NCI-H187 treated with DMSO at 0.1 percent for 48 hours (cell line): ENCODE results near the gene TUBGCP2.

ENCODE experiments used
- DNase-seq: peaks from one replicate; lab custom pipeline; 2025; lab: John Stamatoyannopoulos, UW

The TUBGCP2 gene

DNA sequence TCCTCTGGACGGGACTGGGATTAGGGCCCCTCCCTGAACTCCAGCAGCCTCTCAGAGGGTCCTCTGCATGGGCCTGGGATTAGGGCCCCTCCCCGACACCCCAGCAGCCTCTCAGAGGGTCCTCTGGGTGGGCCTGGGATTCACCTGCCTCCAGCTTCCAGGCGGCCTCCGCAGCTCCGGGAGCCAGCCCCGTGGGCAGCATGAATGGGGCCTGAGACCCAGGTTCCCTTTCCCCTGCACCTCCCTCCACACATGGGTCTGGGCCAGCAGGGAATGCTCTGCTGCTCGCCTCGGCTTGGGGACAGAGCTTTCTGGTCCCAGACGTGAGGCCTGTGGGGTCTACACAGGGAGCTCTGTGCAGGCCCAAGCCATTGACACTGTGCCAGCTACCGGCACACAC, 5.5 kb downstream of the TUBGCP2 start:
- no peak for DNase-seq

DNA sequence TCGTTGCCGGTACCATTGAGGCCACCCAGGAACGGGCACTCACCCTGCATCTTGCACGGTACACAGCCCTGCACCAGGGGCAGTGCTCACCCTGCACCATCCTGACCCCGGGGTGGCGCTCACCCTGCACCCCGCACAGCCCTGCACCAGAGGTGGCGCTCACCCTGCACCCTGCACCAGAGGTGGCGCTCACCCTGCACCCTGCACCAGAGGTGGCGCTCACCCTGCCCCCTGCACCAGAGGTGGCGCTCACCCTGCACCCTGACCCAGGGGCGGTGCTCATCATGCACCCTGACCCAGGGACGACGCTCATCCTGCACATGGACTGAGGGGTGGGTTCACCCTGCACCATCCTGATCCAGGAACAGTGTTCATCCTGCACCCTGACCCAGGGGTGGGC, 6.4 kb downstream of the TUBGCP2 start:
- no peak for DNase-seq

DNA sequence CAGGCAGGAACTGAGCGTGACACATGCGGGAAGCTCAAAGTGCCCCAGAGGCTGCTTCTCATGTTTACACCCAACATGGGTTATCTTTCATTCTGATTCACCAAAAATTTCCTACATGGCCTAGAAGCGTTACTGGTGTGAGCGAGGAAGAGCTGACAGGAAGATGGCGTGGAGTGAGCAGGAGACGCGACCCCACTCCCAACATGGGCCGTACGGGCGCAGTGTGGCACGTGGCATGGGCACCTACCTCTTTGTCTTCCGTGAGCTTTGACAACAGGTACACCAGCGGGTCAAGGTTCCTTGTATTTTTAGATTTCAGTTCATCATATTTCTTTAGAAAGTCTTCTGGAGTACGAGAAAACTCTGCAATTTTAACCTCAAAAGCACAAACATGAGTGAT, 8.9 kb downstream of the TUBGCP2 start:
- no peak for DNase-seq

DNA sequence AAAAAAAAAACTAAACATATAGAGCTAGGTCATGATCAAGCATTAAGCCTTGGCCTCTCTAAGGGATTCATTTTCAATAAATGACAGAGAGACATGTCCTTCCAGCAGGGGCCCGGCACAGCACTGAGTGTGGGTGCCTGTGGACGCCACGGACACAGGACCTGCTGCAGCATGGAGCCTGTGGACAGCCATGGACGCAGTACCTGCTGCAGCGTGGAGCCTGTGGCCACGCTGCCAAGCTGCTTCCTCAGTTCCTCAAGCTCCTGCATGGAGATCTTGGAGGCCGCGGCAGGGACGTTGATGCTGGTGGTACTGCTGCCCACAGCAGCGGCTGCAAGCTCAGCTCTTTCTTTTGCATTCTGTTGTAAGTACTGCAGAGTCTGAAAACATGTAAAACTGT, 9.4 kb downstream of the TUBGCP2 start:
- no peak for DNase-seq

DNA sequence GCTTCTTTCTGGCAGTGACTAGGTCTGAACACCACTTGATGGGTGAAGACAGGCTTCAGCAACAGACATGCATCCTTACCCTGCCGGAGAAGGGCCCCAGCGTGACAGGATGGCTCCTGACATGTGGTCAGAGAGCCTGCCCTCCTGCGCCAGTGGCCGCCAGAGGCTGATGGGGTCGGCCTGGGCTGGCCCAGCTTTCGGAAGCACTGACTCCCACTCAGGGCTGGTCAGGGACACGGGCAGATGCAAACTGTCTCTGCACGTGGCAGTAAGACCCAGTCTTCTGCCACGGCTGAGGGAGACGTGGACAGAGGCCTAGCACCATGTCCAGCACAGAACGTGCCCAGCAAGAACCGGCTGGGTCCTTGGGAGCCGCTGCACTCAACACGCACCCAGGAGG, 10.2 kb downstream of the TUBGCP2 start:
- DNase-seq = no peak

DNA sequence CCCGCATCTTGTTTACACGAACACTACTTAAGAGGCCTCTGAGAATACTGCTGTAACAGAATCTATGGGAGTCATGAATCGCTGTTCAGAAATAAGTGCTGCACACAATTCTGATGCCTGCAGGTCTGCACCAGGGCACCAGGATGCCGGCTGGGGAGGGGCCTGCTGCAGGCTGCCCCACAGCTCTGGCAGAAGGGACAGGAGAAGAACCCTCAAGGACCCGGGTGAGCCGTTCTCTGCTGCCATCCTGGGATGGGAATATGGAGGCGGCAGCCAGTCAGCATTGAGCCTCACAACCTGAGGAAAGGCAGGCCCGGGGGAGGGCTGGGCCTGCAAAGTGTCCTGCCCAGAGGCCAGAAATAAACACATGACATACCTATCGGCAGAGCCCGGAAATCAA, 11.2 kb downstream of the TUBGCP2 start:
- DNase-seq = no peak

DNA sequence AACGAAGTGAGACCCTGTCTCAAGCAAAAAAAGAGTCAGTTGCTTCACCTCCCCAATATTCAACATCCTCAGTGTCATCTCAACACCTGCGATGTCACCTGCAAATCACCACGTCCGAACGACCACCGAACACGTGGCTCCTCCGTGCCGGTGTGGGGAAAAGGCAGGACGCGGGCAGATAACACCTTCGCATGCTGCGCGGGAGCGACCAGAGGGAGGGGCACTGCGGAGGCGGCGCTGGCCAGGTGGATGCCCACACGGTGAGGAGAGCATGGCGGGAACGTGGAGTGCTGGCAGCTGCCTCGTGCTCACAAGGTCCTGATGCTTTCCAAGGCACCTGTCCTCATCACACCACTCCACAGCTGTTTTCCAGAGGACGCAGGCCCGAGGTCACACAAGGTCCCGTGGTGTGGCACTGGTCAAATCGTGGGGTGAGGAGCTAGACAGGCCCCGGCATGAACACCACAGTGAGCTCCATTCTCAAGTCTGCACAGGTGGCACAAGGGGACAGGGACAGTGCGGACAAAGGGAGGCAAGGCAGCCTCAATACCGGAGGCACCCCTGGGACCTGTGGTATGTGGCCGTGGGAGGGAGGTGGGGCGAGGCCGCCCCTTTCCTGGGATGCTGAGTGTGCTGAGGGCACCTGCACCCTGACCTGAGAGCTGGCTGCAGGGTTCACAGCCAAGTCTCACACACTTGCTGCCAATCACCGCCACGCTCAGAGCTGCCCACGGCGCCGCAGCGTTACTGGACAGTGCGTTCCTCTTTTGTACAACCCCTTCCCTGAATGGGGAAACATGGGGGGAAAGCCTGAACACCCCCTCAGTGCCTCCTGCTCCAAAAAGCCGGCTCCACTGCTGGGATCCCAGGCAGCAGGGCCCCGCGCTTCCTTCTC, 13.0 kb downstream of the TUBGCP2 start:
- no peak for DNase-seq

DNA sequence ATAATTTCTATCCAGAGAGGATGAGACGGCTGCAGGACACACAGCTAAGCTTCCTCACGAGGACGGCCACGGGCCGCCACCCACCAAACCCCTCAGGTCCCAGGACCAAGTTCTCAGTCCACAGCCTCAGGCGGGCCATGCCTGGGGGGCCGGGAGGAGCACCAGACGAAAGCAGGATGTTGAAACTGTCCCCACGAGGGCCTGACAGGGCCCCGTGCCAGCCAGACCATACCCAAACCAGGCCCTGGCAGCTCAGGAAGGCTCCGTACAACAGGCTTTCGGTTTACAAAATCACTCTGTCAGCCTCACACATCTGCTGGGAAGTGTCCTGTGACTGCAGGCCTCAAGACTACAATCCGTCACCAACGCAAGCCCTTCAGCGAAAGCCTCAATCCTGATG, 14.5 kb downstream of the TUBGCP2 start:
- DNase-seq = no peak

DNA sequence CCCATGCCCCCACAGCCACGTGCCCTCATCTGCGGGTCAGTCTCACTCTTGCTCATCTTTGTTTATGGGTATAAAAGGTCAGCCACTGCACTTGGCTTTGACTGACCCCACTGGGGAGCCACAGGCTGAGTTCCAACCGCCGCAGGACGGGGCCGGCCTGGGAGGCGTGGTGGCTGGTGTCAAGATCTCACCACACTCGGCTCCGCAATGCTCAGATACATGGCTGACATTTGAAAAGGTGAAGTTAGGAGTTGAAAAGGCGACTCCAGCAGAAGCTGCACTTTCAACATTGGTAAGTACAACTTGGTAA, 14.9 kb downstream of the TUBGCP2 start:
- DNase-seq = no peak

DNA sequence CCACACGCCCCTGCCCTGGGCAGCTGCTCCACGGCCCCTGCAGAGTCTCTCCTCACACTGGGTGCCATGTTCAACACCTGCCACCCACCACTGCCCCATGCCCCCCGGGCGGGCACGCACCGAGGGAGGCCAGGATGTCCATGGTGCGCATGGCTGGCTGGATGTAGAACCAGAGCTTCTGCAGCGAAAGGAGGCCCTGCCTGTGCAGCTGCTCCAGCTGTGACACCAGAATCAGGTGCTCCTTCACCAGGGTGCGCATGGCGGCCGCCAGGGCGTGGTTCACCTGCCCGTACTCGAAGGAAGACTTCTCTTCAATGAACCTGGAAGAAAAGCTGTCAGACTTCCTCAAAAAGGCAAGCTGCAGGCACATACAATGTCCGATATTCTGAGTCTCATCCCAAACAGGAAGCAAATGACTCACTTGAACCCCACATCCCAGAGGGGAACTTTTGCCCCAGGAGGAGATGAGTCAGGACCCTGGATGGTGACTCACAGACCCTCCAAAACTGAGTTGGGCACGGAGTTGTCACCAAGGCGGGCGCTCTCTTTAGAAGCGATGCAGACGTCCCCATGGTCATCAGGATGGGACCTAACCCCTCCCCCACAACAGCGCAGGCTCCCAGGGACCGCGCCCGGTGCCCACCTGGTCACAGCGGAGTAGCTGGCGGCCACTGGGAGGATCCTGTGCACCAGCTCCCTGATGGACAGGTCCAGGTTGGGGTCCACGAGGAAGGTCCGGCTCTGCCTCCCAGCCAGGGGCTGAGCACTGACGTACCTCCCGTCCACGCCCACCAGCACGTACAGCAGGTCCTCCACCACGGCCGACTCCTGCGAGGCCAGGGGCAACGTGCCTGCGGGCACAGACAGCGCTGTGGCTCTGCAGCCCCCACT, 15.5 kb downstream of the TUBGCP2 start:
- DNase-seq = no peak

DNA sequence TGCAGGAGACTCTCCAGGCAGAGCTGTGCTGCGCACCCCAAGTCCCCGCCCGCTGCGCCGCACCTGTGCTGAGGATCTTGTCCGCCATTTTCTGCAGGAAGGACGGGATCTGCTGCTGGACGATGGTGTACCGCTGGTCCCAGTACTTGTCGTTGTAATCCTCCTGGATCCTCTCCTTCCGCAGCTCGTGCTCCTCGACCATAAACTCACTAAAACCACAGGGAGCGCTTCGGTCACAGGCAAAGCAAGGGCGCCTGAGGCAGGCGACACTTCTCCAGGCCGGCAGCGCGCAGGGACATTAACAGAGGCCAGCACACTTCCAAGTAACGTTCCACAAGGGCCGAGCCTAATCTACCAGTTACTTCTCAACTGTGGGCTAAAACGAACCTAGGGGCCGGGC, 18.9 kb downstream of the TUBGCP2 start:
- no peak for DNase-seq

DNA sequence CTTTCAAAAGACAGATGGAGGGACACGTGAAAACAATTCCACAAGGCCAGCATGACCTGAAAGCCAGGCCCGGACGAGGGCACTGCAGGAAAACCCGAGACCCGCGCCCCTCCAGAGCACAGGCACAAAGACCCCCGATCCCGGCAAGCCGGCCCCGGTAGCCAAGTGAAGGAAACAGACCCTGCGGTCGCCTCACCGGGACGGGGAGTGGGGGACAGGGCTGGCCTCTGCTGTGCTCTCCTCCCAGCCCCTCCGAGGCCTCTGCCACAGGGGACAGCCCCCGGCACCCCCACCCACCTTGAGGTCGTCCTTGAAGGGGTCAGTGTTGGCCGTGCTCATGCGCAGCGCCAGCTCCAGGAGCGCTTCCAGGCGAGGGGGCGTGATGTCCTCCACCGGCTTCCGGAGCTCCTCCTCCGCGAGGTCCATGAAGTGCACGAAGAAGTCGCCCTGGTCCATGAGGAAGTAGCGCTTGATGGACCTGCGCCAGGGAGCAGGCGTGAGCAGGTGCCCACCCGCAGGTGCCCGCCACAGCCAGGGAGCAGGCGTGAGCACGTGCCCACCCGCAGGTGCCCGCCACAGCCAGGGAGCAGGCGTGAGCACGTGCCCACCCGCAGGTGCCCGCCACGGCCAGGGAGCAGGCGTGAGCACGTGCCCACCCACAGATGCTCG, 20.7 kb downstream of the TUBGCP2 start:
- DNase-seq = no peak

DNA sequence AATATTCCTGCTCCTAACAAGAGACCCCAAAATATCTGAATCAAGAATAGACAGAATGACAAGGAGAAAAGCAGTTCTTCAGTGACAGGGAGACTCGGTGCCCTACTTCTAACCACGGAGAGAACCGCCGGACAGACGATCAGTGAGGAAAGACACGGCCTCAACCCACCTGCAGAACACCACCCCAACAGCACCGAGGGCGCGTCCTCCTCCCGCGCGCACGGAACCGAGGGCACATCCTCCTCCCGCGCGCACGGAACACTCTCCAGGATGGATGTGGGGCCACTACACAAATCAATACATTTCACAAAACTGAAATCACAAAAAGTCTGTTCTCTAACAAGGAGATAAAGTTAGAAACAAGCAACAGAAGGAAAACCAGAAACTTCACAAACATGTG, 22.3 kb downstream of the TUBGCP2 start:
- DNase-seq = no peak

DNA sequence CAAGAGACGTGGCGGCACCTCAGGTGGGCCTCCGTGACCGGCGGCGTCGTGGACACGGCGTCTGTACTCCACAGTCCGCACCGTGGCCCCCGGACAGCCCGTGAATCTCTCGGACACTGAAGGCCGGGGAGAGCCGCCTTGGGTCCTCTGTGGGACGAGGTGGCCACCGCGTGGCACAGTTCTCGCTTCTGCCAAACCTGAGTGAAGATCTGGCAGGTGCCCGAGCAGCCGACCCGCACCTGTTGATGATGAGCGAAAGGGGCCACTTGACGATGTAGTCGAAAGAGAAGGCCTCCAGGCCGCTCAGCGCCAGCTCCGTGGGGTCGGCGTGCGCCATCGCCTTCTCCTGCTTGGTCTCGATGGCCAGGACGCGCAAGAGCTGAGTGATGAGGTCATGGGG, 23.5 kb downstream of the TUBGCP2 start:
- DNase-seq = no peak

DNA sequence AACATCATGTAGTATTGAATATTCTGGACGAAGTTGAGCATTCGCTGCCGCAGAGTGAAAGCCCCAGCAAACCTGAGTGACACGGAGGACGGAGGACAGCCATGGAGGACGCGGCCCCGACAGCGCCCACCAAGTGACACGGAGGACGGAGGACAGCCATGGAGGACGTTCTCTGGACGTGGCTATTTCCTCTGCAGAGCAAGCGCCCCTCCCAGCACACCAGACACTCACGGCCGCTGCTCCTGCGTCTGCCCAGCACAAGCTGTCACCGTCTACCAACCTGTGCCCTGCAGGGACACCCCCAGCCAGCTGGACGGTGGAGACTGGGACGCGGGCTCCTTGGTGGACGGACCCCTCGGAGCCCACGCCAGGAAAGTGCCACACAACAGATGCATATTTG, 24.7 kb downstream of the TUBGCP2 start:
- no peak for DNase-seq

DNA sequence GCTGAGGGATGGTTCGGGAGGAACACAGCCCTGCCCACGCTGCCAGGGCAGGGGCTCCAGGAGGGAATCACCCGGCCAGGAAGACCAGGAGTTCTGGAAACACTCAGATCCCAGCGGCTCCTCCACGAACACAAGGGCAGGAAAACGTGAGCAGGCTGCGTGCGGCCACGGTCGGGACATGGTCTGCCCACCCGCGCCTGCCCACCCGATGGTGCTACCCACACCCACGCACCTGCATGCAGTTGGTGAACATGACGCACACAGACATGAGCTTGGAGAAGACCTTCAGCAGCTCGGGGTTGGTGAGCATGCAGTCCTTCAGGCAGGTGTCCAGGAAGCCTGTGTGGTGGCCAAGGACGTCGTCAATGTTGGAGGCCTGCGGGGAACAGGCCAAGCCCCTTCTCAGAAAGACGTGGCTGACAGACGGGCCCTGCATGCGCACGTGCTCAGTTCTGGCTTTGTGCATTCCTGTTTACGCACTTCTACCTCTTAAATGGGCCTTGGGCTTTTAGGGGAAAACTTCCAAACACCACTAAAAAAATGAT, 25.8 kb downstream of the TUBGCP2 start:
- DNase-seq = no peak

DNA sequence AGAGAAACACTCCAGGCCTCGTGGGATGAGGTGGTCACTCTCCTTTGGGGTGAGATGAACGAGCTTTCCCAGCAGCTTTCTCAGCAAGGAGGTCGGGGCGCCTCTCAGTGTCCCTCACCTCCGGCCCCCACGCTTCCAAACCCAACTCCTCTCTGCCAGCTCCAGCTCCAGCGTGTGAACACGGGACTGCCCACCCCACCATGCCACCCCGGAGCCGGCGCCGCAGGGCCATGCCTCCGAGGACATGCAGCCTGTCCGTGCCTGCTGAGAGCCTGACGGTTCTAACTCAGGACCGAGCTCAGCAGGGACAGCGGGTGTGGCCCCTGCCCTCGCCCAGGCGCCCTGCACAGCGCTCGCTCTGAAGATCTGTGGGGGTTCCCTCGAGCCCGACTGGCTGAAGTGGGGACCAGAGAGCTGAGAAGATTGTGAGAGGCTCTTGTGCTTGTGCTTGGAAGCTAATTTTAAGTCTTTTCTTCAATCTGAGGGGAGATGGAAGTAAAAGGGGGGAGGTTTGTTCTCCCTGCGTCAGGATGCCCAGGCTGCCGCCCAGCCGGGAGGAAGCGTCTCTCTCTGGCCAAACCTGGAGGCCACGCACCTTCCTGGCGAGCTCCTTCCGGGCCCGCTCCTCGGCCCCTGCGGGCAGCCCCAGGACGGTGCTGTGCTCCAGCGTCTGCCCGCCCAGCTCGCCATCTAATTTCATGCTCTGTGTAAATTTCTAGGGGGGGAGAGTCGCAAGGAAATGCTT, 26.9 kb downstream of the TUBGCP2 start:
- DNase-seq = no peak

DNA sequence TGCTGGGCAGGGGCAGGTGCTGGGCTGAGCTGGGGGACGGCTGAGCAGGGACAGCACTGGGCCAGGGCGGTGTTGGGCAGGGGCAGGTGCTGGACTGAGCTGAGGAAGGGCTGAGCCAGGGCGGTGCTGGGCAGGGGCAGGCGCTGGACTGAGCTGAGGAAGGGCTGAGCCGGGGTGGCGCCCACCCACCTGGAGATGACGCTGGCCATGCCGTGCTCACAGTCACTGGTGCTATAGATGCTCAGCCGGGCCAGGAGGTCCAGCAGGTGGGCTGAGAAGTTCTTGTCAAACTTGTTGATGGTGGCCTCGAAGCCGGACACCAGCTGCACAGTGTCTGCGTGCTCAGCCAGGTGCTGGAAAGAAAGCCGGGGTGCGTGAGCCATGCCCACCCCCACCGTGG, 27.6 kb downstream of the TUBGCP2 start:
- DNase-seq = no peak

DNA sequence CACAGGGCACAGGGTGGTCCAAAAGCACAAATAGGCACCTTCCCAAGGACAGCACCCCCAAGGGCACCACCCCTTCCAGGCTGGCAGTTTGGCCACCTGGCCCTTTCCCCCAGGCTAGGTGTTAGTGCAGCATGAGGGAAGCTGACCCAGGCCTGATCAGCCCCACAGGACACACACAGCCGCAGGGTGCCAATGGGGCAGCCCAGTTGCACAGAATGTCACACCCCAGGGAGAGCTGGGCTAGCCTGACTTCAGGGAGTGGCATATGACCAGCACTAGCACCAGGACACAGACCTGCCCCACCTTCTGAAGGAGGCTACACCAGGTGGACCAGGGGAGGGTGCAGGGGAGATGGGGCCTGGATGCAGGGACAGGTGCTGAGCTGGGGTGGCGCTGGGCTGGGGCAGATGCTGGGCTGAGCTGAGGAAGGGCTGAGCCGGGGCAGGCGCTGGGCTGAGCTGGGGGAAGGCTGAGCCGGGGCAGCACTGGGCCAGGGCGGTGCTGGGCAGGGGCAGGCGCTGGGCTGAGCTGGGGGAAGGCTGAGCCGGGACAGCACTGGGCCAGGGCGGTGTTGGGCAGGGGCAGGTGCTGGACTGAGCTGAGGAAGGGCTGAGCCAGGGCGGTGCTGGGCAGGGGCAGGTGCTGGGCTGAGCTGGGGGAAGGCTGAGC, 28.1 kb downstream of the TUBGCP2 start:
- DNase-seq = no peak

DNA sequence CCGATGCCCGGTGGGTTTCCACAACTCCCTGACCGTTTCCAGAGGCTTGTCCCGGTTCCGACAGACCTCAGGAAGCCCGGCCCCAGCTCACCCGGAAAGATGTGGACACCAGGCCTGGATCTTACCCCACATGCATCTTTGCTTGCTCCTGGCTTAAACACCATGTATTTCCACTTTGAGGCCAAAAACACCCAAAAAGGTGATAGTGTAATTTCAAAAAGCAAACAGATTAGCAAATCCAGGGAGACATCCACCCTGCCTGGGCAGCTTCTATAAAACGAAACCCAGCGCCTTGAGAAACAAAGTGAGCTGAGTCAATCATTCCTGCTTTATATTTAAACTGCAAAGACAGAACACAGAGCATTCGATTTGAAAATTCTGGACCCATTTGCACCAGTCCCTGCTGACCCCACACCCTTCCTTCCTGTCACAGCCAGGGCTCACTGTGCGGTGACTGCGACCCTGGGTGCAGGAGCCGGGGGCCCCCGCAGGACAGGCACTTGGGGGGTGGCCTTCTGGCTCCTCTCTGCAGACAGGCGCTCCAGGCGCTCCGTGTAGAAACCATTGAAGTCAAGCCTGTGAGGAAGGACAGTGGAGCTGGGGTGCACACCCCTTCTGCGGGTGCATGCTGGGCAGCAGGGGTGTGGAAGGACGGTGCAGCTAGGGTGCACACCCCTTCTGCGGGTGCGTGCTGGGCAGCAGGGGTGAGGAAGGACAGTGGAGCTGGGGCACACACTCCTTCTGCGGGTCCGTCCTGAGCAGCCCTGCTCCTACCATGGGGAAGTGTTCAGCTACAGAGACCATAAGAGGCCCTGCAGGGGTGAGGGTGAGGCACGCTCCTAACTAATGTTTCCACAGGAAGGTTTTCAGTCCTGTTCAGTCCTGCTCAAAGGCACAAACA, 29.1 kb downstream of the TUBGCP2 start:
- no peak for DNase-seq
